ENCODE data around the gene GPRC5C.
"Not testable (repeated sequence)": the region's sequence is repeated elsewhere in the genome, so short reads cannot be mapped to it uniquely, and the experiment has no call there.

GPRC5C gene

GRCh38 chr17:74431568-74432423 is at the start of gene GPRC5C:
GPRC5C (plus strand) TSS chr17:74432088; CDS start chr17:74439777, 7,689 bp downstream.
- DNase-seq = peak; percentile 72 to 77

- no peak for DNase-seq
These were observed 48.7 kb upstream of the GPRC5C start for GRCh38 chr17:74383141-74383540.

GRCh38 chr17:74385201-74385600 is 46.7 kb upstream of the GPRC5C start:
- no peak for DNase-seq

GRCh38 chr17:74386386-74386785 is 45.5 kb upstream of the GPRC5C start:
- DNase-seq = no peak

GRCh38 chr17:74387365-74388218 is 44.3 kb upstream of the GPRC5C start:
- no peak for DNase-seq

GRCh38 chr17:74389084-74389753 is 42.7 kb upstream of the GPRC5C start:
- no peak for DNase-seq

GRCh38 chr17:74389937-74390679 is 41.8 kb upstream of the GPRC5C start:
- DNase-seq = no peak

GRCh38 chr17:74390680-74391653 is 40.9 kb upstream of the GPRC5C start:
- no peak for DNase-seq

GRCh38 chr17:74391771-74392170 is 40.1 kb upstream of the GPRC5C start:
- DNase-seq = no peak

GRCh38 chr17:74392848-74393247 is 39.0 kb upstream of the GPRC5C start:
- peak in 1 of 2 experiments; percentile 45 for DNase-seq

GRCh38 chr17:74393346-74393942 is 38.4 kb upstream of the GPRC5C start:
- no peak for DNase-seq

- no peak for DNase-seq
These were observed 37.5 kb upstream of the GPRC5C start for GRCh38 chr17:74394275-74394950.

GRCh38 chr17:74394977-74395376 is 36.9 kb upstream of the GPRC5C start:
- no peak for DNase-seq

GRCh38 chr17:74396567-74396966 is 35.3 kb upstream of the GPRC5C start:
- no peak for DNase-seq

GRCh38 chr17:74402048-74402447 is 29.8 kb upstream of the GPRC5C start:
- DNase-seq = no peak

GRCh38 chr17:74403512-74404137 is 28.3 kb upstream of the GPRC5C start:
- no peak for DNase-seq

GRCh38 chr17:74404218-74404617 is 27.7 kb upstream of the GPRC5C start:
- no peak for DNase-seq

- DNase-seq = peak in 1 of 2 experiments; percentile 25
These were observed 27.1 kb upstream of the GPRC5C start for GRCh38 chr17:74404789-74405188.

- DNase-seq = not testable (repeated sequence)
These were observed 26.6 kb upstream of the GPRC5C start for GRCh38 chr17:74405311-74405710.

GRCh38 chr17:74407384-74407783 is 24.5 kb upstream of the GPRC5C start:
- DNase-seq = no peak
